Activated CD4-positive, alpha-beta T cell treated with anti-CD3 and anti-CD28 coated beads, Interleukin-2, amount 50 U/mL, for 1 hour (primary cell): ENCODE results near the gene EVPLL.
"Not testable (repeated sequence)": the region's sequence is repeated elsewhere in the genome, so short reads cannot be mapped to it uniquely, and the experiment has no call there.

Source experiments
- DNase-seq: peaks from one replicate; pipeline ENCODE4 v3.0.0-alpha.2; 2020

EVPLL gene

DNA sequence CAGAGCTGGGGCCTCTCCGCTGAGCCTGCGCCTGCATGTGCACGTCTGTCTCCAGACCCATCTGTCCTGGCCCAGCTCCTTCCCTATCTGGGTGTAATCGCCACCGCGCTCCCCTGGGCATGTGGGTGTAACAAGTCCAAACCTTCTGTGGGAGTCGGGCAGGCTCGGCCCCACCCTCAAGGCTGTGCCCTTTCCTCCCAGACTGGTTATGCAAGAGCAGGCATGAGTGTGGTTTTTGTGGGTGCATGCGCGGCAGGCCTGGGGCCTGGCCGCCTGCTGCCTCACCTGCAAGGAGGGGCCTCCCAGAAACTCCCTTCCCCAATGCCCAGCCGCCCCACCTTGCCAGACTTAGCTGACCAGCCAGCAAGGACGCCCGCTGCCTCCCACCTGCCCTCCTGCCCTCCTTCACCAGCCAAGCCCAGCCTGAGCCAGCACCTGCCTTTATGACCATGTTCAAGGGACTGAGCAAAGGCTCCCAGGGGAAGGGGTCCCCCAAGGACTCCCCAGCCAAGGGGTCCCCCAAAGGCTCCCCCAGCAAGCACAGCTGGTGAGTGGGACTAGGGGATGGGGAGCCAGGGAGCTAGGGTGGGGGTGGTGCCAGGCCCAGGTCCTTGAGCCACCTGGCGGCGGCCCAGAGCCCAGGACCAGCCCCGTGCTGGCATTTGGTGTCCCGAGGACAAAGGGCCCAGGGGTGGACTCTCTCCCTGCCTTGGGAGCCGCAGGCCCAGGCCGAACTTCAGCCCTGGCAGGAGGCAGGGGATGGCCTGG is at the start of gene EVPLL:
TSS of gene EVPLL (plus strand) at position 342 of the 768 bp plus-strand sequence. CDS start 3,160 bp downstream, outside the sequence.
- no peak for DNase-seq

DNA sequence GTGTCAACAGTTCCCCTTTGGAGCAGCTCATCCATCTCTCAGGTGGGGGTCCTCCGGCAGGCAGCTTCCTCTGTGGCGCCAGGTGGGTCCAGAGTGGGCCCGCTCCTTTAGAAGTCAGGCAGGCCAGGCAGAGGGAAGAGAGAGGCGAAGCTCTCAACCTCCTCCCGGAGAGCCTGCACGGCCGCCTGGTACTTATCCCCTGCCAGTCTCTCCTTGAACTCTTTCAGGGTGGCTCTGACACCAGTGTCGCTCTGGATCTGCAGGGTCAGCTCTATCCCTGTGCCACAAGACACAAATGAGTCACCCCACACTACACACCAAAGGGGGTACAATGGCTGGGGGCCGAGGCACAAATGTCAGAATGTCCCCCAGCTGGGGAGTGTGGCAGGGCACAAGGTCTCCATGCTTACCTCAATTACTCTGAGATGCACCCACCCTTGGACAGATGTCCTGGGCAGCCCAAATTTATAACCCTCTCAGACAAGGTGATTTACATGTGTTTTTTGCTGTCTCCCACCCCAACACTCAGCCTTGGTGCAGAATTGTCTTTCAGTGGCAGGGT is 48.9 kb upstream of the EVPLL start:
- DNase-seq: no peak

DNA sequence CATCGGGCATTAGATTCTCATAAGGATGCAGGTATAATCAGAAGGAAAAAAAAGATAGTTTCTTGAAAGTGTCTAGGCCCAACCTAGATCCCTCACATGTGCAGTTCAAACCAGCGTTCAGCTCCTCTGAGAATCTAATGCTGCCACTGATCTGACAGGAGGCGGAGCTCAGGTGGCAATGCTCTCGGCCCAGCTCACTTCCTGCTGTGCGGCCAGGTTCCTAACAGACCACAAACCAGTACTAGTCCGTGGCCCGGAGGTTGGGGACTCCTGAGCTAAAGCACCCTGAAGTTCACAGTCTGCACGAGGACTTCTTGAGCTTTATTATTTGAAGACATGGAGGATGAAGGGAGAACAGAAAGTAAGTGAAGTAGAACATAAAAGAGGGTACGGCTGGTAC is 45.7 kb upstream of the EVPLL start:
- DNase-seq: no peak

DNA sequence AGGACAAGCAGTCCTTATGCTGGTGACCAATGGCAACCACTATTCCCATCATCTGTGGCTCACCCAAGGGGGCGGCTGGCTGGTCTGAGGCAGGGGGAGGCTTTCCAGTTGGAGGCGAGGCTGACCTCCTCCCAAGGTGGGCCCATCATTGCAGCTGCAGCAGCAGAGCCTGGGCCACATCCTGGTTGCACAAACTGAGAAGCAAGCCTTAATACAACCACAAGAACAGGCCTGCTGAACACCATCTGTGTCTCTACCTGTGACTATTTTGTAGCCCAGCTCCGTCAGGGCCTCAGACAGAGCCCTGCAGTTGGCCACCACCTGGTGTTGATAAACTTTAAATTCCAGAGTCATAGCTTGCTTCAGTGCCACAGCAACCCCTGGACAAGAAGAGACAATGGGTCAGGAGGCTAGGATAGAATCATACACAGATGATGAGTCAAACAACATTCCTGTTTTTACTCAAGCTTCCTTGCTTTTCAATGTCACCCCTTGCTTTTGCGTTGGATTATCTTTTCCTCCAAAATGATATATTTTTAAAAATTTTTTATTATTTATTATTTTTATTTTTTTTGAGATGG is 44.6 kb upstream of the EVPLL start:
- no peak for DNase-seq

DNA sequence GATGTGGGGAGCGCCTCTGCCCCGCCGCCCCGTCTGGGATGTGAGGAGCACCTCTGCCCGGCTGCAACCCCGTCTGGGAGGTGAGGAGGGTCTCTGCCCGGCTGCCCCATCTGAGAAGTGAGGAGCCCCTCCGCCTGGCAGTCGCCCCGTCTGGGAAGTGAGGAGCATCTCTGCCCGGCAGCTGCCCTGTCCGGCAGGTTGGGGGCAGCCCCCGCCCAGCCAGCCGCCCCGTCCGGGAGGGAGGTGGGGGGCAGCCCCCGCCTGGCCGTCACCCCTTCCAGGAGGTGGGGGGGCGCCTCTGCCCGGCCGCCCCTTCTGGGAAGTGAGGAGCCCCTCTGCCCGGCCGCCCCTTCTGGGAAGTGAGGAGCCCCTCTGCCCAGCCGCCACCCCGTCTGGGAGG is 39.4 kb upstream of the EVPLL start:
- not testable (repeated sequence) for DNase-seq

DNA sequence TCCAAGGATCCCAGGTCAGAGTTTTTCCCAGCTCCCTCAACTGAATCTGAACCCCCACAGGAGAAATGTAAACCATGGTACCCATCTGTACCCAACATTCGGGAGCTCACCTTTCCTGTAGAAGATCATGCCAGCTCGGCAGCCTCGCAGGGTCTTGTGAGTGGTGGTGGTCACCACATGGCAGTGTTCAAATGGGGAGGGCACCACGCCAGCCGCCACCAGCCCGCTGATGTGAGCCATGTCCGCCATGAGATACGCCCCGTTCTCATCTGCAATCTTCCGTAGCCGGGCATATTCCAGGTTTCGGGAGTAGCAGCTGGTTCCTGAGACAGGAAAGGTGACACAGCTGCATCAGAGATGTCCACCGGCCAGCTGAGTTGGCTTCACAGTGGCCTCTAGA is 37.6 kb upstream of the EVPLL start:
- no peak for DNase-seq

DNA sequence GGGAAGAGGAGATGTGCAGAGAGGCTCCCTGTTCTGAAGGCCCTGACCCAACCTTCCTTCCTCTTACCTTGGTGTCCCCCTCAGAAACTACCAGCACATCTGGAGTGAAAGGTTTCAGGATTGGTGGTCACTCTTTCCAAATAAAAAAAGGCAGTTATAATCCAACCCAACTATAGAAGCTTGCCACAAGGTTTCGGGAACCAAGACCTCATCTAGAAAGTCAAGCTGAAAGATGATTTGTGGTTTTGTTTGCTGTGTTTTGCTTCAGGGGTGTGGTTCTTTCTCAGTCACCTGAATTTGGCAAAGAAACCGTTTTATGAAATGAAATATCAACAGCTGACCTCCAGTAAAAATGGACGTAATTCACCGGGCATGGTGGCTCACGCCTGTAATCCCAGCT is 33.6 kb upstream of the EVPLL start:
- no peak for DNase-seq

DNA sequence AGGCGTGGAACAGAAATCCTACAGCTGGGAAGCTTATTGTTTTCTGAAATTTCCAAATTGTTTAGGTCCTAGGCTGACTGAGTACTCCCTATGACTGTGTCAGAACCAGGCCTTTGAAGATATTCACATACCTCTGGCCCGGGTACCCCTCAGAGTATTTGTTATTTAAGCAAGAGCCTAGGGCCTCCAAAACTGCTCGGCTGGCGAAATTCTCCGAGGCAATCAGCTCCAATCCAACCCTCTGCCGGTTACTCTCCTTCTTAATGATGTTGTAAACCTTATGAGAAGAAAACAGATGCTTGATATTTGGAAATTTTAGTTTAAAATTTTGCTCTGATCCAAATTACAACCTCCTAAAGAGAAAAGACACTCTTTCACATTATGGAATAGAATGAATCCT is 24.0 kb upstream of the EVPLL start:
- no peak for DNase-seq

DNA sequence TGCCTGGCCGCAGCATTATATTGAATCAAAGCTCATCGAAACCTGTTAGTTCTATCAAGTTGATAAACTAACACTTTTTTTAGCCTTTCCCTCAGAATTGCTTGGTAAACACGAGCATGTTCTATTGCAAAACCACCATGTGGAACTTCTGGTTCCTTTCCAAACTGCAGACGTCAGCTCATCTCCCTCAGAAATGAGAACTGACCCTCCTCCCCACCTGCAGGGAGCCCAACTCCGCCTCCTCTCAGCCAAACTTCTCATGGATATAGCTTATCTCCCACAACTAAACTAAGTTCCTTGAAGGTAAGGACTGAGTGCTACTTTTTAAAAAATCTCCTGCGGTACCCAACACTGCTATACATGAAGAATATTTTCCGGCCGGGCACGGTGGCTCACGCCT is 21.0 kb upstream of the EVPLL start:
- no peak for DNase-seq

DNA sequence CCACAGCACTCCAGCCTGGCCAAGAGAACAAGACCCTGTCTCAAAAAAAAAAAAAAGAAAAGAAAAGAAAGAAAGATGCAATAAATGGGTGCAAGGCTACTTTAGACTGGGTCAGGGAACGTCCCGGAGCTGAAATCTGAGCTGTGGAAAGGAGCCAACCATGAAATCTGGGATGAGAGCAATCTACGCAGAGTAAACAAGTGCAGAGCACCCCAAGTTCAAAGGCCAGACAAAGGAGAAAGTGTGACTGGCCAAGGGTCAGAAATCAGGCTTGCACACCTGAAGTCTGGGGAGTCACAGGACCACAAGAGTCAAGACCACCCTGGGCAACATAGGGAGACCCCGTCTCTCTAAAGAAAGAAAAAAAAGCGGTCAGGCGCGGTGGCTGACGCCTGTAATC is 17.1 kb upstream of the EVPLL start:
- no peak for DNase-seq

DNA sequence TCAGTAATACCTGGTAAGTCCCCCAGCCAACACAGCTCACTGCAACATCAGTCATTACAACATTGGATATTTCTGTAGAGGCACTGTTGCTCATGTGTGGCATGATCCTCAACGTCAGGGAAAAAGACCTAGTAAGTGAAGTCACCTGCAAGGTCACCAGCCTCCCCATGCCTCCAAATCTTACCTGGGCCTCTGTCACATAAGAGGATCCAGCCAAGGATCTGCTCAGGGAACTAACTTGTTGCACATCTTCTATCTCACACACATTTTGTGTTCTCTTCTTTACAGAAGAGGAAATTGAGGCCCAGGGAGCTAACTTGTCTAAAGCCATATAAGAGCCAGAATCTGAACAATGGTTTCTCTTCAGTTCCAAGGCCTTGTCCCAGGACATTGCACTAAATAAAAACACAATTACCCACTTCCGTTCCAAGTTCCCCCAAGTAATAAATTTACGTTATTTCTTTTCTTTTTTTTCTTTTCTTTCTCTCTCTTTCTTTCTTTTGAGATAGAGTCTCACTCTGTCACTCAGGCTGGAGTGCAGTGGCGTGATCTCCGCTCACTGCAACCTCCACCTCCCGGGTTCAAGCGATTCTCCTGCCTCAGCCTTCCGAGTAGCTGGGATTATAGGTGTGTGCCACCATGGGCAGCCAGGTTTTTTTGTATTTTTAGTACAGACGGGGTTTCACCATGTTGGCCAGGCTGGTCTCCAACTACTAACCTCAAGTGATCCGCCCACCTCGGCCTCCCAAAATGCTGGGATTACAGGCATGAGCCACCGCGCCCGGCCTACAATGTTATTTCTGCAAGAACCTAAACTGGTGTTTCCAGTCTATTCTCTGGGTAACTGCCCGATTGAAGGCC is 15.5 kb upstream of the EVPLL start:
- no peak for DNase-seq

DNA sequence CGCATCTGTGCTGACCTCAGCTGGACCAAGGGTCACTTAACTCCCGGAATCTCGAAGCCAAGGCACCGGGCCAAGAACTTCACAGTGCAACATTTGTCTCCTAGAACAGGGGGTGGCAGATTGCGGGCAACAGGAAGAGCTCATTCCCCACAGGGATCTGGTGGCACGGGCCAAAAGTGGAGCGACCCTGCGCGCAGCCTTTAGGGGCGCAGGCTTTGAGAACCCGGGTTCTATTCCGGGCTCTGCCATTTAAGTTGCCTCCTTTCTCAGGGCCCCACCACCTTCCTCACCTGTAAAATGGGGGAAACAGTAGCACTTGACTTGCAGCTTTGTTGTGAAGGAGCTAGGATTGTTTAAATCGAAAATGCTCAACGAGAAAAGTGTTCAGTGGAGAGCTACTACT is 14.9 kb upstream of the EVPLL start:
- no peak for DNase-seq

DNA sequence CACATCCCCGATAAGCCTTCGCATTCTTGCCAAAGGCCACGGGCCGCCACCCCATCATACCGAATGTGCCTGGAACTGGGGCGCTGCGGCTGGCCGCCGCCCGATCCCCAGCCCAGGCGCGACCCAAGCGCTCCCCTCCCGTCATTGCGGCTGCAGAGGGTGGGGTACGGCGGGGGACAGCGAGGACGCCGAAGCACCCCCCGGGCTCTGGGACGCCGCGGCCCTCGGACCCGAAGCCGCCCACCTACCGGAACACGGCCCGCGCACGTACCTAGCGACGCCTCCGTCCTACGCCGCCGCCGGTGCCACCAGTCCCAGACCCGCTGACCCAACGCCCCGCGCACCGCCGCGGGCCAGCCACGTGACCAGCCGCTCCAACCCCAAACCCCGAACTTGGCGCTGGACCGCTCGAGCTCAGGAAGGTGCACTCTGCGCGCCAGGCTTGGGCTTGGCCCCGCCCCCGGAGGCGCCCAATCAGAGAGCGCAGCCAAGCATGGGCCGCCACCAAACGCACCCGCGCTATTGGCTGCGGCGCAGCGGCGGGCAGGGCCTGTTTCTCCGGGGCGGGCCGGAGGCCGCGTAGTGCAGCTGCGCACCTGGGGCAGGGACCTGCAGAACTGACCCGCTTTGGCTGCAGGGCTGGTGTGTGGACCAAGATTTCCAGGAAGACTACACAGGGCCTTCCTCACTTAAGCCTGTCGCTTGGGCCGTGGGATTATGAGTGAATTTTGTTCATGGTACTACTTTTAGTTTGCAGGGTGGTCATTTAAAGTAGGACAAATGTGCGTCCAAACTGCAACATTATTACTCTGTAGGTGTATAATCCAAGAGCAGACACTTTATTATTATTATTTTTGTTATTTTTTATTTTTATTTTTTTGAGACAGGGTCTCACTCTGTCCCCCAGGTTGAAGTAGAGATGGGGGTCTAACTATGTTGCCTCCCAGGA is 14.2 kb upstream of the EVPLL start, which contains the start of gene SHMT1:
TSS of gene SHMT1 (minus strand) at position 450 of the 949 bp plus-strand sequence. CDS start 7,569 bp downstream, outside the sequence.
- peak; percentile 86 for DNase-seq

DNA sequence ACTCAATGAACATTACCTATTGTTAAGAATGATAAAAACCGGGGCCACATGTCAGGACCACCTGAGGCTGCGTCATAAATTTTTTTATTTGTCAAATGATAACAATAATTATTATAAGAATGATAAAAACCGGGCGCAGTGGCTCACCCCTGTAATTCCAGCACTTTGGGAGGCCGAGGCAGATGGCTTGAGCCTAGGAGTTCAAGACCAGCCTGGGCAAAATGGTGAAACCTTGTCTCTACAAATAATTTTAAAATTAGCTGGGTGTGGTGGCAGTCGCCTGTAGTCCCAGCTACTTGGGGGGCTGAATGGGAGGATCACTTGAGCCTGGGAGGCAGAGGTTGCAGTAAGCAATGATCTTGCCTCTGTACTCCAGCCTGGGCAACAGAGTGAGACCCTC is 13.4 kb upstream of the EVPLL start:
- DNase-seq: no peak

DNA sequence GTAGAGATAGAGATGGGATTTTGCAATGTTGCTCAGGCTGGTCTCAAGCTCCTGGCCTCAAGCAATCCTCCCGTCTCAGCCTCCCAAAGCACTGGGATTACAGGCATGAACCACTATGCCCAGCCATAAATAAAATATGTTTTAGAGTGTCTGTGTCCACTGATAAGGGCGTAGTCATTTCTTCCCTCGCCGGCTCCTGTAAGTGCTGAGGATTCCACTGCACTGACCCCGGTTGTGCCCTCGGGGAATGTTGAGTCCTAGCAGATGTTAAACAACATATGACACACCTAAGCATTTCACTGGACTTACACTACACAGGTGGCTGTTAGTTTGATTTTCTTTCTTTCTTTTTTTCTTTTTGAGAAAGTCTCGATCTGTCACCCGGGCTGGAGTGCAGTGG is 8.6 kb upstream of the EVPLL start:
- DNase-seq: no peak

DNA sequence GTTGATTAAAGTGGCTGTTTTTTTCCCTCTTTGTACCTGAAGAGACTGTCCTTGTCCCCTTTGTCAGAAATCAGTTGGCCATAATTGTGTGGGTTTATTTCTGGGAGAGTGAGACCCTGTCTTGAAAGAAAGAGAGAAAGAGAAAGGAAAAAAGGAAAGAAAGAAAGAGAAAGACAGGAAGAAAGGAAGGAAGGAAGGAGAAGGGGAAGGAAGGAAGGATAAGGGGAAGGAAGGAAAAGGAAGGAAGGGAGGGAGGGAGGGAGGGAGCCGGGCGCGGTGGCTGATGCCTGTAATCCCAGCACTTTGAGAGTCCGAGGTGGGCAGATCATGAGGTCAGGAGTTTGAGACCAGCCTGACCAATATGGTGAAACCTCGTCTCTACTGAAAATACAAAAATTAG is 6.8 kb upstream of the EVPLL start:
- DNase-seq: no peak

DNA sequence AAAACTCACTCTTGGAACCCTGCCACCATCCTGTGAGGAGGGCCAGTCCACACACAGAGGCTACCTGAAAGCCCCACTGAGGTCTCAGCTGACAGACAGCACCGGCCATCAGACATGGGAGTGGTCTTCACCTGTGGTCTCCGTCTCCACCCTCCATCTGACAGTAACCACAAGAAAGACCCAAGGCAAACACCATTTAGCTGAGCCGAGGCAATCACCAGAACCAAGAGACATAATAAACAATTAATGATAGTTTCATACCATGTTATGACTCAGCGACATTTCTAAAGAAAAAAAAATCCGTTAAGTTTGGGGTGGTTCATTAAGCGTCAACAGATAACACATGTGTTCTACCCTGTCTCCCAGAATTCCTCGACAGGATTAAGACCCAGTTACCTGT is 6.1 kb upstream of the EVPLL start:
- DNase-seq: no peak

DNA sequence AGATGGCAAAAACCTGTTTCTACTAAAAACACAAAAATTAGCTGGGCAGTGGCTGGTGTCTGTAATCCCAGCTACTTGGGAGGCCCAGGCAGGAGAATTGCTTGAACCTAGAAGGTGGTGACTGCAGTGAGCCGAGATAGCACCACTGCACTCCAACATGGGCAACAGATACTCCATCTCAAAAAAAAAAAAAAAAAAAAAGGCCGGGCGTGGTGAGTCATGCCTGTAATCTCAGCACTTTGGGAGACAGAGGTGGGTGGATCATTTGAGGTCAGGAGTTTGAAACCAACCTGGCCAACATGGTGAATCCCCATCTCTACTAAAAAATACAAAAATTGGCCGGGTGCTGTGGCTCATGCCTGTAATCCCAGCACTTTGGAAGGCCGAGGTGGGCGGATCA is 4.4 kb upstream of the EVPLL start:
- DNase-seq: not testable (repeated sequence)

DNA sequence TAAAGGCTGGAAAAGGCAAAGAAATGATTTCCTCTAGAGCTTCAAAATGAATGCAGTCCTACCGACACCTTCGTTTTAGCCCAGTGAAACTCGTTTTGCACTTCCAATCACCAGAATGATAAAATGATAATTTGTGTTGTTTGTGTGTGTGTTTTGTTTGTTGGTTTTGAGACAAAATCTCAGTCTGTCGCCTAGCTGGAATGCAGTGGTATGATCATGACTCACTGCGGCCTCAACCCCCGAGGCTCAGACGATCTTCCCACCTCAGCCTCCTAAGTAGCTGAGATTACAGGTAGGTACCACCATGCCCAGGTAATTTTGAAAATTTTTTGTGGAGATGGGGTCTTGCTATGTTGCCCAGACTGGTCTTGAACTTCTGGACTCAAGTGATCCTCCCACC is 3.4 kb upstream of the EVPLL start:
- DNase-seq: no peak

DNA sequence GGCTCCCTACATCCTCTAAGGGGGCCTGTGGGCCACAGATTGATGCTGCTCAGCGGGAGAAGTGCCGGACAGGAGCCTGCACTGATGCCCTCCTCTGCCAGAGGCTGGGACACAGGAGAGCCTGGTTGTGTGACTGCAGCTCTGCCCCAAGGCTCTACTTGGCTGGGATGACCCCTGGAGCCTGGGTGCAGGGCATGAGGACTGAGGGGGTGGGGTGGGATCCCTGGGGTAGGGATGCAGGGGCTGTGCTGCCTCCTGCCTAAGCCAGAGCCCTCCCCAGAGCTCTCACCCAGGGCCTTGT is 577 bp downstream of the EVPLL start:
- DNase-seq: no peak

DNA sequence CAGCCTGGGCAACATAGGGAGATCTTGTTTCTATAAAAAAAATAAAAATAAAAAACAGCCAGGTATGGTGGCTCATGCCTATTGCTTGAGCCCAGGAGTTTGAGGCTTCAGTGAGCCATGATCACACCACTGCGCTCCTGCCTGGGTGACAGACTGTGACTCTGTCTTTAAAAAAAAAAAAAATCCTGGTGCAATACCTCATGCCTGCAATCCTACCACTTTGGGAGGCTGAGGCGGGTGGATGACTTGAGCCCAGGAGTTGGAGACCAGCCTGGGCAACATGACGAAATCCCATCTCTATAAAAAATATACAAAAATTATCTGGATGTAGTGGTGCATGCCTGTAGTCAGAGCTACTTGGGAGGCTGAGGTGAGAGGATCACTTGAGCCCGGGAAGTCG is 1.0 kb downstream of the EVPLL start:
- not testable (repeated sequence) for DNase-seq
